Measurements from ENCODE around the gene THUMPD3.

THUMPD3 gene

GRCh38 chr3:9405756-9406155 is 42.9 kb downstream of the THUMPD3 start:
- H3K4me2 ChIP-seq (ENCODE audit: low read length) = no peak overlapping the region
- H3K9ac ChIP-seq = no peak overlapping the region
- no peak overlapping the region for H2AFZ ChIP-seq
- H3K36me3 ChIP-seq (ENCODE audit: control insufficient read depth, insufficient read depth, low read length) = no peaks in the 10 kb centered on the region
- peaks cover 74% of the 10 kb centered on the region for H3K79me2 ChIP-seq
- TF ChIP-seq CTCF (IDR thresholded peaks at IDR 0.05) = no peak
- no peak overlapping the region for H3K4me3 ChIP-seq (ENCODE audit: low read depth, low read length)
- no peaks in the 10 kb centered on the region for H3K9me3 ChIP-seq (ENCODE audit: control insufficient read depth, low read length)
- H3K27ac ChIP-seq = no peak overlapping the region
- H3K27me3 ChIP-seq (ENCODE audit: control insufficient read depth, insufficient read depth, low read length) = no peaks in the 10 kb centered on the region
- H3K4me1 ChIP-seq = peaks cover 45% of the 10 kb centered on the region

GRCh38 chr3:9406856-9407626 is 44.2 kb downstream of the THUMPD3 start:
- Histone ChIP-seq H3K36me3 (ENCODE audit: control insufficient read depth, insufficient read depth, low read length) (no peaks in the 10 kb centered on the region), H3K9me3 (ENCODE audit: control insufficient read depth, low read length) (no peaks in the 10 kb centered on the region), H3K27ac (no peak overlapping the region), H2AFZ (no peak overlapping the region), H3K27me3 (ENCODE audit: control insufficient read depth, insufficient read depth, low read length) (no peaks in the 10 kb centered on the region), H3K79me2 (peaks cover 72% of the 10 kb centered on the region), H3K9ac (no peak overlapping the region), H3K4me1 (peaks cover 38% of the 10 kb centered on the region), H3K4me3 (ENCODE audit: low read depth, low read length) (no peak overlapping the region), H3K4me2 (ENCODE audit: low read length) (no peak overlapping the region)
- TF ChIP-seq CTCF (IDR thresholded peaks at IDR 0.05) = no peak

GRCh38 chr3:9408061-9408460 is 45.2 kb downstream of the THUMPD3 start:
- Histone ChIP-seq H3K79me2 (peaks cover 70% of the 10 kb centered on the region), H3K4me3 (ENCODE audit: low read depth, low read length) (no peak overlapping the region), H3K9me3 (ENCODE audit: control insufficient read depth, low read length) (no peaks in the 10 kb centered on the region), H3K27ac (no peak overlapping the region), H2AFZ (no peak overlapping the region), H3K4me1 (peaks cover 27% of the 10 kb centered on the region), H3K27me3 (ENCODE audit: control insufficient read depth, insufficient read depth, low read length) (no peaks in the 10 kb centered on the region), H3K9ac (no peak overlapping the region), H3K36me3 (ENCODE audit: control insufficient read depth, insufficient read depth, low read length) (no peaks in the 10 kb centered on the region), H3K4me2 (ENCODE audit: low read length) (no peak overlapping the region)
- no peak for TF ChIP-seq CTCF (IDR thresholded peaks at IDR 0.05)

- no peaks in the 10 kb centered on the region for H3K9me3 ChIP-seq (ENCODE audit: control insufficient read depth, low read length)
- peaks cover 67% of the 10 kb centered on the region for H3K79me2 ChIP-seq
- H3K36me3 ChIP-seq (ENCODE audit: control insufficient read depth, insufficient read depth, low read length) = no peaks in the 10 kb centered on the region
- H3K27ac ChIP-seq = no peak overlapping the region
- no peak overlapping the region for H3K9ac ChIP-seq
- H3K4me1 ChIP-seq = peaks cover 26% of the 10 kb centered on the region
- TF ChIP-seq CTCF (IDR thresholded peaks at IDR 0.05) = no peak
- no peak overlapping the region for H3K4me2 ChIP-seq (ENCODE audit: low read length)
- H3K4me3 ChIP-seq (ENCODE audit: low read depth, low read length) = no peak overlapping the region
- no peak overlapping the region for H2AFZ ChIP-seq
- H3K27me3 ChIP-seq (ENCODE audit: control insufficient read depth, insufficient read depth, low read length) = no peaks in the 10 kb centered on the region
These were observed 45.7 kb downstream of the THUMPD3 start for GRCh38 chr3:9408546-9408945.
